Measurements from ENCODE around the gene SFTPA2. TPM values are rescaled to one million over a fixed set of nuclear protein-coding genes. Genes with fewer than 3 reads are reported as not detected.
"Not testable (repeated sequence)": the region's sequence is repeated elsewhere in the genome, so short reads cannot be mapped to it uniquely, and the experiment has no call there.

The SFTPA2 gene
- not detected for polyA plus RNA-seq
- long read RNA-seq, donor 1 = 0 reads
- long read RNA-seq, donor 2 = 0 reads
- long read RNA-seq, donor 3 = 0 reads
- long read RNA-seq, donor 4 = 0 reads
- long read RNA-seq, donor 5 = 0 reads
- long read RNA-seq, donor 6 = 0 reads
- long read RNA-seq, donor 7 = 0 reads
- long read RNA-seq, donor 8 = 0 reads
- long read RNA-seq, donor 9 = 0 reads
- long read RNA-seq, donor 10 = 0 reads
- long read RNA-seq, donor 11 = 0 reads

- Histone ChIP-seq H3K4me3 (ENCODE audit: low read length) (no peak within 1 kb of the TSS), H3K4me1 (ENCODE audit: control insufficient read depth, insufficient read depth, low read length) (no peaks in the 10 kb centered on the region), H3K27ac (ENCODE audit: low read length) (no peak within 1 kb of the TSS), H3K27me3 (ENCODE audit: control insufficient read depth, insufficient read depth, low read length) (peaks cover 3% of the 10 kb centered on the region), H3K36me3 (ENCODE audit: control insufficient read depth, insufficient read depth, low read length) (no peaks in the 10 kb centered on the region), H3K9me3 (ENCODE audit: control insufficient read depth, low read depth, low read length) (no peaks in the 10 kb centered on the region)
- WGBS (ENCODE audit: insufficient coverage, low lambda C conversion rate) = no CpG with 5 or more reads among the region's 1 CpG
- DNase-seq = no peak
Measured at GRCh38 chr10:79560160-79560709, at the start of gene SFTPA2. SFTPA2 (minus strand) TSS chr10:79560407; CDS start chr10:79559483, 924 bp downstream.

GRCh38 chr10:79608505-79609375 lies 48.5 kb upstream of the SFTPA2 start:
- Histone ChIP-seq H3K4me3 (ENCODE audit: low read length) (no peak overlapping the region), H3K9me3 (ENCODE audit: control insufficient read depth, low read depth, low read length) (no peaks in the 10 kb centered on the region), H3K27ac (ENCODE audit: low read length) (no peak overlapping the region), H3K27me3 (ENCODE audit: control insufficient read depth, insufficient read depth, low read length) (peaks cover 5% of the 10 kb centered on the region), H3K4me1 (ENCODE audit: control insufficient read depth, insufficient read depth, low read length) (no peaks in the 10 kb centered on the region), H3K36me3 (ENCODE audit: control insufficient read depth, insufficient read depth, low read length) (no peaks in the 10 kb centered on the region)
- peak in 1 of 2 donors; percentile 3 for DNase-seq
- WGBS (ENCODE audit: insufficient coverage, low lambda C conversion rate) = no CpG with 5 or more reads among the region's 20 CpGs

GRCh38 chr10:79605308-79605707 lies 45.1 kb upstream of the SFTPA2 start:
- no peak for DNase-seq
- Histone ChIP-seq H3K36me3 (ENCODE audit: control insufficient read depth, insufficient read depth, low read length) (no peaks in the 10 kb centered on the region), H3K27ac (ENCODE audit: low read length) (no peak overlapping the region), H3K9me3 (ENCODE audit: control insufficient read depth, low read depth, low read length) (no peaks in the 10 kb centered on the region), H3K4me3 (ENCODE audit: low read length) (no peak overlapping the region), H3K4me1 (ENCODE audit: control insufficient read depth, insufficient read depth, low read length) (no peaks in the 10 kb centered on the region), H3K27me3 (ENCODE audit: control insufficient read depth, insufficient read depth, low read length) (peaks cover 5% of the 10 kb centered on the region)

- Histone ChIP-seq H3K4me1 (ENCODE audit: control insufficient read depth, insufficient read depth, low read length) (no peaks in the 10 kb centered on the region), H3K27ac (ENCODE audit: low read length) (no peak overlapping the region), H3K27me3 (ENCODE audit: control insufficient read depth, insufficient read depth, low read length) (peaks cover 5% of the 10 kb centered on the region), H3K36me3 (ENCODE audit: control insufficient read depth, insufficient read depth, low read length) (no peaks in the 10 kb centered on the region), H3K4me3 (ENCODE audit: low read length) (no peak overlapping the region), H3K9me3 (ENCODE audit: control insufficient read depth, low read depth, low read length) (no peaks in the 10 kb centered on the region)
- DNase-seq = no peak
- WGBS (ENCODE audit: insufficient coverage, low lambda C conversion rate) = no CpG with 5 or more reads among the region's 1 CpG
Measured at GRCh38 chr10:79604294-79604693, 44.1 kb upstream of the SFTPA2 start.

- Histone ChIP-seq H3K27ac (ENCODE audit: low read length) (no peak overlapping the region), H3K4me3 (ENCODE audit: low read length) (no peak overlapping the region), H3K27me3 (ENCODE audit: control insufficient read depth, insufficient read depth, low read length) (peaks cover 5% of the 10 kb centered on the region), H3K4me1 (ENCODE audit: control insufficient read depth, insufficient read depth, low read length) (no peaks in the 10 kb centered on the region), H3K36me3 (ENCODE audit: control insufficient read depth, insufficient read depth, low read length) (no peaks in the 10 kb centered on the region), H3K9me3 (ENCODE audit: control insufficient read depth, low read depth, low read length) (no peaks in the 10 kb centered on the region)
- DNase-seq = no peak
- WGBS (ENCODE audit: insufficient coverage, low lambda C conversion rate) = no CpG with 5 or more reads among the region's 2 CpGs
Measured at GRCh38 chr10:79602953-79603352, 42.7 kb upstream of the SFTPA2 start.

GRCh38 chr10:79601939-79602338 lies 41.7 kb upstream of the SFTPA2 start:
- H3K4me1 ChIP-seq (ENCODE audit: control insufficient read depth, insufficient read depth, low read length) = no peaks in the 10 kb centered on the region
- no peak overlapping the region for H3K4me3 ChIP-seq (ENCODE audit: low read length)
- WGBS (ENCODE audit: insufficient coverage, low lambda C conversion rate) = no CpG with 5 or more reads among the region's 1 CpG
- peaks cover 5% of the 10 kb centered on the region for H3K27me3 ChIP-seq (ENCODE audit: control insufficient read depth, insufficient read depth, low read length)
- H3K27ac ChIP-seq (ENCODE audit: low read length) = no peak overlapping the region
- H3K9me3 ChIP-seq (ENCODE audit: control insufficient read depth, low read depth, low read length) = no peaks in the 10 kb centered on the region
- H3K36me3 ChIP-seq (ENCODE audit: control insufficient read depth, insufficient read depth, low read length) = no peaks in the 10 kb centered on the region
- DNase-seq = no peak

- H3K9me3 ChIP-seq (ENCODE audit: control insufficient read depth, low read depth, low read length); H3K4me1 ChIP-seq (ENCODE audit: control insufficient read depth, insufficient read depth, low read length); H3K27ac ChIP-seq (ENCODE audit: low read length); H3K27me3 ChIP-seq (ENCODE audit: control insufficient read depth, insufficient read depth, low read length); H3K36me3 ChIP-seq (ENCODE audit: control insufficient read depth, insufficient read depth, low read length); DNase-seq; H3K4me3 ChIP-seq (ENCODE audit: low read length): not testable (repeated sequence)
- WGBS (ENCODE audit: insufficient coverage, low lambda C conversion rate) = 93% methylated on average over 3 of the region's 9 CpGs
Measured at GRCh38 chr10:79599644-79600043, 39.4 kb upstream of the SFTPA2 start.

GRCh38 chr10:79595510-79595909 lies 35.3 kb upstream of the SFTPA2 start:
- Histone ChIP-seq H3K4me1 (ENCODE audit: control insufficient read depth, insufficient read depth, low read length) (no peaks in the 10 kb centered on the region), H3K9me3 (ENCODE audit: control insufficient read depth, low read depth, low read length) (no peaks in the 10 kb centered on the region), H3K27me3 (ENCODE audit: control insufficient read depth, insufficient read depth, low read length) (peaks cover 3% of the 10 kb centered on the region), H3K4me3 (ENCODE audit: low read length) (no peak overlapping the region), H3K36me3 (ENCODE audit: control insufficient read depth, insufficient read depth, low read length) (no peaks in the 10 kb centered on the region), H3K27ac (ENCODE audit: low read length) (no peak overlapping the region)
- no peak for DNase-seq
- WGBS (ENCODE audit: insufficient coverage, low lambda C conversion rate) = 80% methylated on average over 1 of the region's 3 CpGs

- H3K27ac ChIP-seq (ENCODE audit: low read length); H3K9me3 ChIP-seq (ENCODE audit: control insufficient read depth, low read depth, low read length); H3K27me3 ChIP-seq (ENCODE audit: control insufficient read depth, insufficient read depth, low read length); H3K36me3 ChIP-seq (ENCODE audit: control insufficient read depth, insufficient read depth, low read length); H3K4me1 ChIP-seq (ENCODE audit: control insufficient read depth, insufficient read depth, low read length); H3K4me3 ChIP-seq (ENCODE audit: low read length); DNase-seq: not testable (repeated sequence)
- WGBS (ENCODE audit: insufficient coverage, low lambda C conversion rate) = no CpG with 5 or more reads among the region's 3 CpGs
Measured at GRCh38 chr10:79594565-79594964, 34.4 kb upstream of the SFTPA2 start.

- DNase-seq = no peak
- no CpG with 5 or more reads among the region's 1 CpG for WGBS (ENCODE audit: insufficient coverage, low lambda C conversion rate)
- H3K9me3 ChIP-seq (ENCODE audit: control insufficient read depth, low read depth, low read length) = no peaks in the 10 kb centered on the region
- H3K27ac ChIP-seq (ENCODE audit: low read length) = no peak overlapping the region
- H3K4me1 ChIP-seq (ENCODE audit: control insufficient read depth, insufficient read depth, low read length) = no peaks in the 10 kb centered on the region
- H3K27me3 ChIP-seq (ENCODE audit: control insufficient read depth, insufficient read depth, low read length) = peaks cover 6% of the 10 kb centered on the region
- no peaks in the 10 kb centered on the region for H3K36me3 ChIP-seq (ENCODE audit: control insufficient read depth, insufficient read depth, low read length)
- no peak overlapping the region for H3K4me3 ChIP-seq (ENCODE audit: low read length)
Measured at GRCh38 chr10:79593377-79593776, 33.2 kb upstream of the SFTPA2 start.
